Measurements from ENCODE around the gene TBXT.

The TBXT gene

DNA sequence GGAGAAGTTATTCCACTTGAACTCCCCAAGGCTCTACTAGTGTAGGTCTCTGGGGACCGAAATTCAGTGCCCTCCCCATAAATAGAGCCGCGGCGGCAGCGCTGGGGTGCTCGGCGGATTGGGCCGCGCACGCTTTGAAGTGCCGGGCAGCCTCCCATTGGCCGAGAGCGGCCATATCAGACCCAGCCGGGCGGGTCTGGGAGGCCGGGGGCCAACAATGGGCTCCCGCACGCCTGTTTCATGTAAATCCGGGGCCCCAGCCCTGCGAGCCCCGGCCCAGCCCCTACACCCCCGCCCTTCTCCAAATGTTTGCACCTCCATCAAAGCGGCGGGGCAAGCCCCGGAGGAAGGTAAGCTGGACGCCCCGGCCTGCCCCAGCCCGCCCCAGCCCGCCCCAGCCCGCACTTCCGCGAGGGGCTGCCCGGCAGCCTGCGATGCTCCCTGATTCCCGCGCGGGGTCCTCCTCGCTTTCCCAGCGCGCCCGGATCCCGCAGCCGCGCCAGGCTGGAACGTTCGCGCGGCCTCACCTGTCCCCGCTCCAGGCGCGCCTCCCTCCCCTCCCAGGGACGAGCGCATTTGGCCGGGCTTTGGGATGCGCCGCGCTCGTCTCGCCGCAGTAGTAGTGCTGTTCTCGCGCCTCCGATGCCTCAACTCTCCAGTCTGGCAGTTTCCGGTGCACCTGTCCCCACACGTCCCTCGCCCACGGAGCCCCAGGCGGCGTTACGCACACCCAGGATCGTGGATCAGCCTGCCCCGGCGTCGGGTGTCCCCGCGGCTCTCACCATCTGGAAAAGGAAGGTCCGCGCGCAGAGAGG is at the start of gene TBXT:
Gene TBXT, minus strand, starts transcription at position 51 of the 815 bp plus-strand sequence. CDS start 260 bp downstream, outside the sequence.
- no peaks in the 10 kb centered on the region for H3K9me3 ChIP-seq (ENCODE audit: control insufficient read depth, insufficient read depth, low read depth, low read length)
- ChIA-PET CTCF (interaction anchor here (0.6 to 1.0 kb wide), 3 partner anchors 11 to 277 kb away, joined by 3 read pairs; no protein-coding TSS in a partner anchor), POLR2A (no interaction called here)
- H3K36me3 ChIP-seq (ENCODE audit: control insufficient read depth in 2 of 2, insufficient read depth in 1 of 2, low read length in 2 of 2) = no peaks in the 10 kb centered on the region
- peaks cover 1% of the 10 kb centered on the region; the same call in 1 of the 2 replicates for H3K4me1 ChIP-seq (ENCODE audit: control insufficient read depth, insufficient read depth, low read length)
- peak within 1 kb of the TSS; percentile 46 for H3K4me3 ChIP-seq (ENCODE audit: low read depth, low read length)
- H3K27ac ChIP-seq (ENCODE audit: extremely low read depth, low read depth, low read length) = peak within 1 kb of the TSS; percentile 57; the same call in 1 of the 2 replicates
- TF ChIP-seq ZBTB8A (tag by site-specific recombination; IDR thresholded peaks at IDR 0.05) = peak; percentile 83
- 0 out of 2 replicates have a peak, but pooled peaks have one; percentile 8 for TF ChIP-seq ZFHX2 (tag by site-specific recombination; conservative IDR thresholded peaks at IDR 0.05)
- TF ChIP-seq ZNF416 (tag by site-specific recombination; IDR thresholded peaks at IDR 0.05) = no peak
- TF ChIP-seq ZNF585B (tag by site-specific recombination; IDR thresholded peaks at IDR 0.05) = no peak
- TF ChIP-seq FEZF1 (tag by site-specific recombination; IDR thresholded peaks at IDR 0.05) = no peak
- TF ChIP-seq GLIS2 (tag by site-specific recombination; IDR thresholded peaks at IDR 0.05) = peak; percentile 26; the same call in 1 of the 2 replicates
- no peak for TF ChIP-seq SALL2 (tag by site-specific recombination; IDR thresholded peaks at IDR 0.05; ENCODE audit: borderline replicate concordance)
- no peak for TF ChIP-seq ZNF433 (tag by site-specific recombination; IDR thresholded peaks at IDR 0.05; ENCODE audit: low read depth)
- TF ChIP-seq SP3 (tag by site-specific recombination; IDR thresholded peaks at IDR 0.05) = 0 out of 2 replicates have a peak, but pooled peaks have one; percentile 23
- peak; percentile 19; the same call in 1 of the 2 replicates for TF ChIP-seq KLF1 (tag by site-specific recombination; IDR thresholded peaks at IDR 0.05)
- TF ChIP-seq KLF7 (tag by site-specific recombination; IDR thresholded peaks at IDR 0.05; ENCODE audit: borderline replicate concordance) = no peak
- peak; percentile 37; the same call in 1 of the 2 replicates for TF ChIP-seq ZNF449 (tag by site-specific recombination; IDR thresholded peaks at IDR 0.05)
- TF ChIP-seq YY1 (tag by site-specific recombination; IDR thresholded peaks at IDR 0.05) = 0 out of 2 replicates have a peak, but pooled peaks have one; percentile 35
- no peak for TF ChIP-seq ZXDB (tag by site-specific recombination; IDR thresholded peaks at IDR 0.05)
- no peak for TF ChIP-seq ZNF629 (tag by site-specific recombination; IDR thresholded peaks at IDR 0.05)
- no peak for TF ChIP-seq ZBTB49 (tag by site-specific recombination; IDR thresholded peaks at IDR 0.05; ENCODE audit: low read depth)
- TF ChIP-seq, protein P1, sequence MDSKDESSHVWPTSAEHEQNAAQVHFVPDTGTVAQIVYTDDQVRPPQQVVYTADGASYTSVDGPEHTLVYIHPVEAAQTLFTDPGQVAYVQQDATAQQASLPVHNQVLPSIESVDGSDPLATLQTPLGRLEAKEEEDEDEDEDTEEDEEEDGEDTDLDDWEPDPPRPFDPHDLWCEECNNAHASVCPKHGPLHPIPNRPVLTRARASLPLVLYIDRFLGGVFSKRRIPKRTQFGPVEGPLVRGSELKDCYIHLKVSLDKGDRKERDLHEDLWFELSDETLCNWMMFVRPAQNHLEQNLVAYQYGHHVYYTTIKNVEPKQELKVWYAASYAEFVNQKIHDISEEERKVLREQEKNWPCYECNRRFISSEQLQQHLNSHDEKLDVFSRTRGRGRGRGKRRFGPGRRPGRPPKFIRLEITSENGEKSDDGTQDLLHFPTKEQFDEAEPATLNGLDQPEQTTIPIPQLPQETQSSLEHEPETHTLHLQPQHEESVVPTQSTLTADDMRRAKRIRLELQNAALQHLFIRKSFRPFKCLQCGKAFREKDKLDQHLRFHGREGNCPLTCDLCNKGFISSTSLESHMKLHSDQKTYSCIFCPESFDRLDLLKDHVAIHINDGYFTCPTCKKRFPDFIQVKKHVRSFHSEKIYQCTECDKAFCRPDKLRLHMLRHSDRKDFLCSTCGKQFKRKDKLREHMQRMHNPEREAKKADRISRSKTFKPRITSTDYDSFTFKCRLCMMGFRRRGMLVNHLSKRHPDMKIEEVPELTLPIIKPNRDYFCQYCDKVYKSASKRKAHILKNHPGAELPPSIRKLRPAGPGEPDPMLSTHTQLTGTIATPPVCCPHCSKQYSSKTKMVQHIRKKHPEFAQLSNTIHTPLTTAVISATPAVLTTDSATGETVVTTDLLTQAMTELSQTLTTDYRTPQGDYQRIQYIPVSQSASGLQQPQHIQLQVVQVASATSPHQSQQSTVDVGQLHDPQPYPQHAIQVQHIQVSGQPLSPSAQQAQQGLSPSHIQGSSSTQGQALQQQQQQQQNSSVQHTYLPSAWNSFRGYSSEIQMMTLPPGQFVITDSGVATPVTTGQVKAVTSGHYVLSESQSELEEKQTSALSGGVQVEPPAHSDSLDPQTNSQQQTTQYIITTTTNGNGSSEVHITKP (tag by site-specific recombination; IDR thresholded peaks at IDR 0.05) = peak; percentile 67
- TF ChIP-seq ZNF114 (tag by site-specific recombination; IDR thresholded peaks at IDR 0.05) = no peak
- TF ChIP-seq ZNF24 (tag by site-specific recombination; IDR thresholded peaks at IDR 0.05) = no peak
- no peak for TF ChIP-seq ZBTB10 (tag by site-specific recombination; IDR thresholded peaks at IDR 0.05)
- TF ChIP-seq, protein P2, sequence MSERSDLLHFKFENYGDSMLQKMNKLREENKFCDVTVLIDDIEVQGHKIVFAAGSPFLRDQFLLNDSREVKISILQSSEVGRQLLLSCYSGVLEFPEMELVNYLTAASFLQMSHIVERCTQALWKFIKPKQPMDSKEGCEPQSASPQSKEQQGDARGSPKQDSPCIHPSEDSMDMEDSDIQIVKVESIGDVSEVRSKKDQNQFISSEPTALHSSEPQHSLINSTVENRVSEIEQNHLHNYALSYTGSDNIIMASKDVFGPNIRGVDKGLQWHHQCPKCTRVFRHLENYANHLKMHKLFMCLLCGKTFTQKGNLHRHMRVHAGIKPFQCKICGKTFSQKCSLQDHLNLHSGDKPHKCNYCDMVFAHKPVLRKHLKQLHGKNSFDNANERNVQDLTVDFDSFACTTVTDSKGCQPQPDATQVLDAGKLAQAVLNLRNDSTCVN (tag by site-specific recombination; optimal IDR thresholded peaks at IDR 0.05) = peak; percentile 86
- TF ChIP-seq SP2 (tag by site-specific recombination; IDR thresholded peaks at IDR 0.05) = peak; percentile 67
- TF ChIP-seq, protein P3, sequence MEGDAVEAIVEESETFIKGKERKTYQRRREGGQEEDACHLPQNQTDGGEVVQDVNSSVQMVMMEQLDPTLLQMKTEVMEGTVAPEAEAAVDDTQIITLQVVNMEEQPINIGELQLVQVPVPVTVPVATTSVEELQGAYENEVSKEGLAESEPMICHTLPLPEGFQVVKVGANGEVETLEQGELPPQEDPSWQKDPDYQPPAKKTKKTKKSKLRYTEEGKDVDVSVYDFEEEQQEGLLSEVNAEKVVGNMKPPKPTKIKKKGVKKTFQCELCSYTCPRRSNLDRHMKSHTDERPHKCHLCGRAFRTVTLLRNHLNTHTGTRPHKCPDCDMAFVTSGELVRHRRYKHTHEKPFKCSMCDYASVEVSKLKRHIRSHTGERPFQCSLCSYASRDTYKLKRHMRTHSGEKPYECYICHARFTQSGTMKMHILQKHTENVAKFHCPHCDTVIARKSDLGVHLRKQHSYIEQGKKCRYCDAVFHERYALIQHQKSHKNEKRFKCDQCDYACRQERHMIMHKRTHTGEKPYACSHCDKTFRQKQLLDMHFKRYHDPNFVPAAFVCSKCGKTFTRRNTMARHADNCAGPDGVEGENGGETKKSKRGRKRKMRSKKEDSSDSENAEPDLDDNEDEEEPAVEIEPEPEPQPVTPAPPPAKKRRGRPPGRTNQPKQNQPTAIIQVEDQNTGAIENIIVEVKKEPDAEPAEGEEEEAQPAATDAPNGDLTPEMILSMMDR (tag by site-specific recombination; IDR thresholded peaks at IDR 0.05) = peak; percentile 43; the same call in 1 of the 2 replicates
